Inflammatory macrophage treated with lipopolysaccharide for 4 hours (primary cell): ENCODE measurements around the gene KCNS1.
A peak's percentile ranks its signal among the peaks of the same experiment; 100 is the strongest.

Source experiments
- DNase-seq: peaks from one replicate; pipeline ENCODE4 v3.0.0-alpha.2; 2020

The KCNS1 gene

GRCh38 chr20:45109634-45110033, 8.7 kb upstream of the KCNS1 start:
- DNase-seq: no peak

- no peak for DNase-seq
These were observed 4.4 kb upstream of the KCNS1 start for GRCh38 chr20:45105317-45105716.

DNA sequence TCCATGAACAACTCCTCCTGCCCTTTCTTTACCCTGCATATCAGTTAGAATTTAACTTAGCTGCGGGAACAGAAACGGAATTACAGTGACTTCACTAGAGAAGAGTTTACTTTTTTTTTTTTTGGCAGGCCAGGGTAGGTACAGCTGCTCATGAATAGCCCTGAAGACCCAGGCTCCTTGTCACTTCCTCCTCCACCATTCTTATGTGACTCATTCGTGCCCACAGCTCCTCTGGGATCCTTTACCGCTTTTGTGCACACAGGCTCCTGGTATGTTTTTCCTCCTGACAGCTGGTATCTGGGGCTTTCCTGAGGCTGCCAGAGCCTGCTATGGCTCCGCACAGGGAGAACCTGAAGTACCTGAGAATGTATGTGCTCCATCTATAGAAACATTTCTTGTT, 3.9 kb upstream of the KCNS1 start:
- DNase-seq: no peak

DNA sequence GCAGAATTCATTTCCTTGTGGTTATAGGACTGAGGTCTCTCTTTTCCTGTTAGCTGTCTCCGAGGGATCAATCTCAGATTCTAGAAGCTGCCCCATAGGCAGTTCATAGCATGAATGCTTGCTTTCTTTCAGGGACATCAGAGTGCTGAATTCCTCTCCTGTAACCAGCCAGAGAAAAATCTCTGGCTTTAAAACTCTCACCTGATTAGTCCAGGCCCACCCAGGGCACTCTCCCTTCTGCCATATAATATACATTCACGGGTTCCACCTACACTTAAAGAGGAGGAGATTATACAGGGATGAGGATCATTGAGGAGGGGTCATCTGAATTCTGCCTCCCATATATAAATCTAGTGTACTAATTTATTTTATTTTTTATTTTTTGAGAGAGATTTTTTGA, 2.1 kb upstream of the KCNS1 start:
- DNase-seq: no peak

- no peak for DNase-seq
These were observed 465 bp upstream of the KCNS1 start for GRCh38 chr20:45101333-45101850.

GRCh38 chr20:45098103-45098773, 2.7 kb downstream of the KCNS1 start:
- no peak for DNase-seq

DNA sequence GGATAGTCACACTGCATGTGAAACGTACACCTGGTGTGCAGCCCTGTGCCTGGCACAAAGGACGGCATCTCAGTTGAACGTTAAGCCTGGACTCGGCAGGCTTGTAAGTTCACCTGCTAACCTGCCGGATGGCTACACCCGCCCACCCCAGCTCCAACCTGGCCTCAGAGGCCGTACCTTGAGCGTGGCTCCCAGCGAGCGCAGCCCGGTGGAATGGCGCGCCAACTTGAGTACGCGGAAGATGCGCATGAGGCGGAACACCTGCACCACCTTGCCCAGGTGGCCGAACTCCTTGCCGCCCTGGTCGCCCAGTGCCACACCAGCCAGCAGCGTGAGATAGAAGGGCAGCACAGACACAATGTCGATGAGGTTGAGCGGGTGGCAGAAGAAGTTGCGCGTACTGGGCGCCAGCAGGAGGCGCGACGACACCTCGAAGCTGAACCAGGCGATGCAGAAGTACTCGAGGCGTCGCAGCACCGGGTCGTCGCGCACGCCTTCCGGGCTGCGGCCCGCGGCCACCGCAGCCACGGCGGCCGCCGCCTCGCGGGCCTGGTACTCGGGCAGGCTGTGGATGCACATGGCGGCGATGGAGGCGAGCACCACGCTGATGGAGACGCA, 3.3 kb downstream of the KCNS1 start:
- DNase-seq: peak; percentile 64

DNA sequence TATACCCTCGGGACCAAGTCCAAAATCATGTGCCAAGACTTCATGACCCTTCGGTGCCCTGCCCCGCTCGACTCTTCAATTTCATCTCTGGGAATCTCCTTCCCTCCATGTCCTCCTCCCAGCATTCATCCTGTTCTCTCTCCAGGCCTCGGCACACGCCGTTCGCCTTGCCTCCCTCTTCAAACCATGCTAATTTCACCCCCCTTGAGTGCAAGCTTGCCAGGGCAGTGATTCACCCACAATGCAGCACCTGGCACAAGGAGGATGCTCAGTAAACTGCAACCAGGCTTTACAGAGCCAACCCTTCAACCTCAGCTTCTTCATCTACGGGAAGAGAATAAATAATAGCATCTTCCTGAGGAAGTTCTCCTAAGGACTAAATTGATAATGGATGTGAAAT, 4.1 kb downstream of the KCNS1 start:
- DNase-seq: no peak

GRCh38 chr20:45095805-45096238, 5.1 kb downstream of the KCNS1 start:
- DNase-seq: peak; percentile 47

DNA sequence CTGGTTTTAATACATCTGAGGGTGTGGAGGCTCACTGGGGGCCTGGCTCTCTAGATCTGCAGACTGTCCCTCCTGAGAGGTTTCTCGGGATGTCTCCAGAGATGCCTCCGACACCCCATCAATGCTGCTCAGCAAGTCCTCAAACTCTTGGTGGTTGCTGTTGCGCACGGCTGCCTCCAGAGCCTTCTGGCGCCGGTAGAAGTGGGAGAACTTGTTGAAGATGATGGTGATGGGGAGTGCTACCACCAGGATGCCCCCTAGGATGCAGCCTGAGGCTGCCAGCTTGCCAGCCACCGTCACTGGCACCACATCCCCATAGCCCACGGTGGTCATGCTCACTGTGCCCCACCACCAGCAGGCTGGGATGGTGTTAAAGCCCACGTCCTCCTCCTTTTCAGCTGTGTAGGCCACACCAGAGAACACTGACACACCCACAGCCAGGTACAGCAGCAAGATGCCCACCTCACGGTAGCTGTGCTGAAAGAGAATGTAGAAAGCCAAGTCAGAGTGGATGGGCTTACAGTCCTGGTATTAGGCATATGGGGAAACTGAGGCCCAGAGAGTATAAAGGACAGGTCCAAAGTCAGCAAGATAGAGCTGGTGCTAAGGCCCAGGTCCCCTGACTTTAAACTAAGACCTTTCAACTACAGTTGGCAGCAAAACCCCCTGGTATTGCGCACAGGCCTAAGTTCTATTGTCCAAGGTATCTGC, 5.9 kb downstream of the KCNS1 start:
- no peak for DNase-seq

GRCh38 chr20:45094201-45094600, 6.7 kb downstream of the KCNS1 start:
- DNase-seq: no peak

GRCh38 chr20:45092898-45093297, 8.0 kb downstream of the KCNS1 start:
- DNase-seq: no peak

DNA sequence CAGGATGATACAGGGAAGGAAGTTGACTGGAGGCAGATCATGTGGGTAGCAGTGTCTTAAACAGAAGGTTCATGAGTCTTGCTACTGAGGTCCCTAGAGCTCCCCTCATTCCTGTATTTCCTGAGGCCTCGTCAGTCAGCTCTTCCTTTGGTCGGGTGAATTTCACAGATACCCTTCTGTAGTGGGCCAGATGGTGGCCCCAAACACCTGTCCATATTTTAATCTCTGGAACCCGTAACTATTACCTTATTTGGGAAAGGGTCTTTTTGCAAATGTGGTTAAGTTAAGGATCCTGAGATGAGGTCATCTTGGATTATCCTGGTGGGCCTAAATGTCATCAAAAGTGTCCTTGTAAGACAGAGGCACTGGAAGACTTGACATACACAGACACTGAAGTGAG, 9.6 kb downstream of the KCNS1 start:
- DNase-seq: no peak

GRCh38 chr20:45090481-45090880, 10.4 kb downstream of the KCNS1 start:
- DNase-seq: no peak

DNA sequence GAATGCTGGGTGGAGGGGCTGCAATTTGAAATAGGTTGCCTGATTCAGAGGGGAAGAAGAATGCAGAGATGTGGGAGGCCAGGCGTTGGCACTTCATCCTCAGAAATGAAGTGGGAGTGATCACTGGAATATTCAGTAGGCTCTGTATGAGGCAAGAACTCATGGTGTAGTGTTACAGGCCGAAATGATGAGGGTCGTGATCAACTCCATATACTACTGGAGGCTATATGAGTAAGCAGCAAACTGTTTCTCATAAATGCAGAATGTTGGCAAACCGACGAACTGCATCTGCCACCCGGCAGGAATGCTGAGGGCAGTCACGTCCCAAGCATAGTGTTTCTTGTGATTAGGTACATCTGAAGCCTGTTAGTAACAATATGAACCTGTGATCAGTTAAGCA, 12.7 kb downstream of the KCNS1 start:
- DNase-seq: no peak

- no peak for DNase-seq
These were observed 13.1 kb downstream of the KCNS1 start for GRCh38 chr20:45087814-45088213.

GRCh38 chr20:45087097-45087790, 13.7 kb downstream of the KCNS1 start:
- peak; percentile 81 for DNase-seq

DNA sequence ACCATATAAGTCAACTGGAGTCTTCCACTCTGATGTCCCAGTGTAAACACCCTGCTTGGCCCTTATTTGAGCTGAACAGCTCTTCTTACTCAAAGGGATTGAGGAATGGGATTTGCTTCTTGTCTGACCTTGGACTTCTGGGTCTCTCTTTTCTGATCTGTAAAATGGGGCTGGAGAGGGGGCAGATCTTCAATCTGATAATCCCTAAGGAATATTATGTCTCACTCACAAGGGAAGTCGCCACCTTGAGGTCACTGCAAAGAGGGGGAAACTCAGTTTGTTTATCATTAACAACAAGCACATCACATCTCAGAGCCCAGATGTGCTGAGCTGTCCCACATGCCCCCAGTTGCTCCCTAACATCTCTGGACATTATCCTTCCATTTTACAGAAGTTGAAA, 15.1 kb downstream of the KCNS1 start:
- DNase-seq: no peak

DNA sequence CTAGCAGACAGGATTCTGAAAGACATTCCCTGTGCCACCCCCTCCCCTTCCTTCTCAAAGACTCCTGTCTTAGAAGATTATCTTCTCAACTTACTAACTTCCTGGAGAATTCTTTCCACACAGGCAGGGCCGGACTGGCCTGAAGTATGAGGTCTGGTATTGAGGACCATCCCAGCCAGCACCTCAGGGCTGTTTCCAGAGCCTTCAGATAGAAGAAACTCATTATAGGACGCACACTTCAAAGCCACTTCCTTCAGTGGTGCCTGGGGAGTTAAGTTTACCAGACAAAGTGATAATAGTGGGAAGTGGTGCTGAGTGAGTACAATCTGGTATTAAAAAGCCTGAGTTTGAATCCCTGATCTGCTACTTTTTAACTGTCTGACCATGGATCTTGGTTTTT, 15.6 kb downstream of the KCNS1 start:
- no peak for DNase-seq

DNA sequence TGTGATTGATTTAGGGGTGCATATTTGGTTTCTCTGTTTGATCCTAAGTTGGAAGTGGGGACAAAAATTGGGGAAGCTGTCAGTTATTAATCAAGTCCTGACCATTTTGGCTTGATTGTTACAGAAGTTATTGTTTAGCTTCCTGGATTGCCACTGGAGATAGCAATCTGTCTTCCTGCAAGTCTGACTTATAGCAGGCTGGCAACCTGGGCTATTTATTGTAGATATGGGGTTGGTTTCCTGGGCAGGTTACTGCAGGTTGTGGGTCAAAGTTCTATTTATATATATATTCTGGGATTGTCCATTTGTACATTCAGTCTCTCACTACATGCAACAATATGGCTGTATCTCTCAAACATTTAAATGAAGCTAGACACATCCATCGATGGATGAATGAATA, 17.8 kb downstream of the KCNS1 start:
- no peak for DNase-seq

GRCh38 chr20:45082468-45082867, 18.5 kb downstream of the KCNS1 start:
- no peak for DNase-seq

GRCh38 chr20:45080867-45081624, 19.9 kb downstream of the KCNS1 start:
- peak; percentile 52 for DNase-seq

- no peak for DNase-seq
These were observed 23.4 kb downstream of the KCNS1 start for GRCh38 chr20:45077559-45077958.
